ENCODE data around the gene IL4I1. TPM values are rescaled to one million over a fixed set of nuclear protein-coding genes. Genes with fewer than 3 reads are reported as not detected.

The IL4I1 gene
- total and polyA plus RNA-seq, 2 experiments from 2014 or later = 0.66 TPM; not detected in 1

DNA sequence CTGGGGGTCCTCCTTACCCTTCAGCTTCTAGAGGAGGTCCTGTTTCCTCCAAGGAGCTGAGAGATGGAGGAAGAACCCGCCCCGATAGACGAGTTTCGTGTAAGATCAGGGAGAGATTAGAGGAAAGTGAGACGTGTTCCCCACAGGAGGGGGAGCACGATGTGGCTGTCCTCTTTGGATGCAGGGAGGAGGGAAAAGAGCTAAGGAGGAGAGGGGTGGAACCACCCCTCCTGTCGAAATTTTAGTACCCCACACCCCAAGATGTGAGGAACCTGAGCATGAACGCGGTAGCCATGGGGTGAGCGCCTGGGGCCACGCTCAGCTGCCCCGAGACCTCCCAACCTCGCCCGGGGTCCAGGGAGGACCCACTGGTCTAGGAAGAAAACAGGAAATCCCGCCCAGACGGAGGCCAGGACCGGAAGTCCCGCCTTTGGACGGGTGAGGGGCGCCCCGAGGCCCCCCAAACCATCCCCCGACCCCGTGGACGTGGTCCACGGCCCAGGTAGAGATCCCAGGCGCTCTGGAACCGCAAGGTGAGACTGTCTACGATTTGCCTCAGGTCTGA, 20.7 kb downstream of the IL4I1 start:
- Histone ChIP-seq H3K9me3 (ENCODE audit: low read depth) (no peaks in the 10 kb centered on the region), H3K9me2 (ENCODE audit: insufficient read depth) (no peaks in the 10 kb centered on the region), H4K20me1 (ENCODE audit: insufficient read depth) (no peaks in the 10 kb centered on the region), H3K79me2 (ENCODE audit: insufficient read depth) (peaks cover 57% of the 10 kb centered on the region), H3K4me1 (ENCODE audit: insufficient read depth) (peaks cover 10% of the 10 kb centered on the region), H3K9ac (peak overlapping the region; percentile 98), H3K4me3 (peak overlapping the region; percentile 96), H3K27ac (peak overlapping the region; percentile 95), H2AFZ (peak overlapping the region; percentile 82), H3K4me2 (ENCODE audit: unreplicated experiment) (peak overlapping the region; percentile 93), H3K36me3 (ENCODE audit: low read depth) (0 out of 2 replicates have a peak, but pooled peaks cover 1% of the 10 kb centered on the region), H3F3A (ENCODE audit: insufficient read depth) (no peaks in the 10 kb centered on the region), H3K27me3 (replicated peaks; ENCODE audit: insufficient read depth) (no peaks in the 10 kb centered on the region)
- WGBS, 2 experiments (ENCODE audit: low coverage in 1 of 2, low lambda C conversion rate in 2 of 2, missing lambda C conversion rate in 2 of 2) = 0 to 1% methylated on average over 27 to 28 of the region's 28 CpGs
- peak; percentile 68 for DNase-seq
- in situ Hi-C loops (cut with MboI) = no loop called here
- TF ChIP-seq EZH2 (IDR thresholded peaks at IDR 0.05; ENCODE audit: insufficient read depth, poor library complexity, severe bottlenecking) = no peak
- TF ChIP-seq EZH2phosphoT487 (IDR thresholded peaks at IDR 0.05; ENCODE audit: insufficient read depth, low read depth) = no peak

DNA sequence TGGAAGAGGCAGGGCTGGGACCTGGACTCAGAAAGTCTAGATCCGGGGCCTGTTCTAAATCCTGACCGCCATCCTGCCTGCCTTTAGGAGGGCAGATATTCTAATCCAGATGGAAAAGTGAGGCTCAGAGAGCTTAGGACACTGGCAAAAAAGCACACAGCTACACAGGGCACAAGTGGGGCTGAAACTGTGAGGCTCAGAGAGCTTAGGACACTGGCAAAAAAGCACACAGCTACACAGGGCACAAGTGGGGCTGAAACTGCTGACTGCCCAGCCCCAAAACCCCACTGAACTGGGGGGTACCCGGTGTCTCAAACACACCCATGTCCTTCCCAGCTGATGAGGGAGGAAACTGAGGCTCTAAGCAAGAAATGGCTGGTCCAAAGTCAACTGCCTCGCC, 21.5 kb downstream of the IL4I1 start:
- WGBS, 2 experiments (ENCODE audit: low coverage in 1 of 2, low lambda C conversion rate in 2 of 2, missing lambda C conversion rate in 2 of 2) = 62 to 65% methylated on average over 4 of the region's 4 CpGs
- Histone ChIP-seq H3K4me1 (ENCODE audit: insufficient read depth) (peaks cover 15% of the 10 kb centered on the region), H2AFZ (no peak overlapping the region), H3F3A (ENCODE audit: insufficient read depth) (0 out of 2 replicates have a peak, but pooled peaks cover 5% of the 10 kb centered on the region), H3K9me3 (ENCODE audit: low read depth) (no peaks in the 10 kb centered on the region), H3K79me2 (ENCODE audit: insufficient read depth) (peaks cover 63% of the 10 kb centered on the region), H3K27ac (peak overlapping the region; percentile 95; the same call in 1 of the 2 replicates), H3K4me3 (peak overlapping the region; percentile 96), H3K36me3 (ENCODE audit: low read depth) (0 out of 2 replicates have a peak, but pooled peaks cover 2% of the 10 kb centered on the region), H4K20me1 (ENCODE audit: insufficient read depth) (no peaks in the 10 kb centered on the region), H3K27me3 (replicated peaks; ENCODE audit: insufficient read depth) (no peaks in the 10 kb centered on the region), H3K4me2 (ENCODE audit: unreplicated experiment) (peak overlapping the region; percentile 93), H3K9ac (peak overlapping the region; percentile 98), H3K9me2 (ENCODE audit: insufficient read depth) (no peaks in the 10 kb centered on the region)
- no peak for TF ChIP-seq EZH2phosphoT487 (IDR thresholded peaks at IDR 0.05; ENCODE audit: insufficient read depth, low read depth)
- in situ Hi-C loops (cut with MboI) = no loop called here
- no peak for DNase-seq

DNA sequence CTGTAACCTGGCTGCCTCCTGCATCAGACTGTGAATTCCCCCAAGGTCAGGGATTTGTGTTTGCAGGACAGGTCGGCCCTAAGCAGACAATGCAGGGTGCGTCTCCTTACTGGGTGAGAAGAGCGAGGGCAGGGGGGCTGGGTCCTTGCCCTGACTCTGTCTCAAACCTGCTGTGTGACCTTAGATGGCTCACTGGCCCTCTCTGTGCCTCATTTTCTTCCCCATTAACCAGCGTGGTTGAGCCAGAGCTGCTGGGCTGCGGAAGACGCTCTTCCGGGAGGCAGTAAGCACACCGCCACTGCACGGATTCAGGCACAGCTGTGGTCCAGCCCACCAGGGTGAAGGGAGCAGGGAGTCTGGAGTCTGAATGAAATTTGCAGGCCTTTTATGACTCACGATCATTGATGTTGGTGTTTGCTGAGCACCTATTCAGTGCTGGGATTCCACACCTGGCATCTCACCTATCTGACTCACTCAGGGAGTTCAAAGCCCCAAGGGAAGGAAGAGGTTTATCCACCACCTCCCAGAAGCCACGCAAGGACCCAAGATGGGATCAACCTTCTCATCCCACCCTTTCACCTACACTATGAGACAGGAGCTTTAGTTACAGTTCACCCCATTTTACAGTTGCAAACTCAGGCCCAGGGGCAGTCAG, 22.1 kb downstream of the IL4I1 start:
- DNase-seq = no peak
- no peaks in the 10 kb centered on the region for H3K9me3 ChIP-seq (ENCODE audit: low read depth)
- H3K27ac ChIP-seq = no peak overlapping the region
- peak overlapping the region; percentile 98 for H3K9ac ChIP-seq
- 93 to 94% methylated on average over 11 of the region's 11 CpGs for WGBS, 2 experiments (ENCODE audit: low coverage in 1 of 2, low lambda C conversion rate in 2 of 2, missing lambda C conversion rate in 2 of 2)
- no peaks in the 10 kb centered on the region for H3K27me3 ChIP-seq (replicated peaks; ENCODE audit: insufficient read depth)
- in situ Hi-C loops (cut with MboI) = no loop called here
- H3F3A ChIP-seq (ENCODE audit: insufficient read depth) = 0 out of 2 replicates have a peak, but pooled peaks cover 6% of the 10 kb centered on the region
- no peak for TF ChIP-seq EZH2 (IDR thresholded peaks at IDR 0.05; ENCODE audit: insufficient read depth, poor library complexity, severe bottlenecking)
- TF ChIP-seq EZH2phosphoT487 (IDR thresholded peaks at IDR 0.05; ENCODE audit: insufficient read depth, low read depth) = no peak
- peak overlapping the region; percentile 93 for H3K4me2 ChIP-seq (ENCODE audit: unreplicated experiment)
- no peaks in the 10 kb centered on the region for H4K20me1 ChIP-seq (ENCODE audit: insufficient read depth)
- peaks cover 63% of the 10 kb centered on the region for H3K79me2 ChIP-seq (ENCODE audit: insufficient read depth)
- H3K4me1 ChIP-seq (ENCODE audit: insufficient read depth) = peaks cover 17% of the 10 kb centered on the region
- no peak overlapping the region for H2AFZ ChIP-seq
- peak overlapping the region; percentile 96 for H3K4me3 ChIP-seq
- H3K36me3 ChIP-seq (ENCODE audit: low read depth) = 0 out of 2 replicates have a peak, but pooled peaks cover 2% of the 10 kb centered on the region
- H3K9me2 ChIP-seq (ENCODE audit: insufficient read depth) = no peaks in the 10 kb centered on the region

- 92 to 96% methylated on average over 10 of the region's 10 CpGs for WGBS, 2 experiments (ENCODE audit: low coverage in 1 of 2, low lambda C conversion rate in 2 of 2, missing lambda C conversion rate in 2 of 2)
- in situ Hi-C loops (cut with MboI) = no loop called here
These were observed 22.9 kb downstream of the IL4I1 start for GRCh38 chr19:49873834-49874233.

More at GRCh38 chr19:49873834-49874233, 22.9 kb downstream of the IL4I1 start:
- no peak overlapping the region for H3K4me2 ChIP-seq (ENCODE audit: unreplicated experiment)
- peaks cover 19% of the 10 kb centered on the region for H3K4me1 ChIP-seq (ENCODE audit: insufficient read depth)
- peaks cover 56% of the 10 kb centered on the region for H3K79me2 ChIP-seq (ENCODE audit: insufficient read depth)
- H3K27ac ChIP-seq = no peak overlapping the region
- no peak overlapping the region for H3K9ac ChIP-seq
- DNase-seq = no peak
- no peak overlapping the region for H2AFZ ChIP-seq
- H3K9me2 ChIP-seq (ENCODE audit: insufficient read depth) = no peaks in the 10 kb centered on the region
- H3K9me3 ChIP-seq (ENCODE audit: low read depth) = no peaks in the 10 kb centered on the region
- H3F3A ChIP-seq (ENCODE audit: insufficient read depth) = 0 out of 2 replicates have a peak, but pooled peaks cover 6% of the 10 kb centered on the region
- no peaks in the 10 kb centered on the region for H4K20me1 ChIP-seq (ENCODE audit: insufficient read depth)
- TF ChIP-seq EZH2phosphoT487 (IDR thresholded peaks at IDR 0.05; ENCODE audit: insufficient read depth, low read depth) (no peak), EZH2 (IDR thresholded peaks at IDR 0.05; ENCODE audit: insufficient read depth, poor library complexity, severe bottlenecking) (no peak)
- 0 out of 2 replicates have a peak, but pooled peaks cover 2% of the 10 kb centered on the region for H3K36me3 ChIP-seq (ENCODE audit: low read depth)
- H3K27me3 ChIP-seq (replicated peaks; ENCODE audit: insufficient read depth) = no peaks in the 10 kb centered on the region
- no peak overlapping the region for H3K4me3 ChIP-seq
